Type B pancreatic cell (in vitro differentiated cells): ENCODE measurements around the gene NPIPA3. TPM values are rescaled to one million over a fixed set of nuclear protein-coding genes. Genes with fewer than 3 reads are reported as not detected.

Experiments
- total RNA-seq: library from RNA; stranded (reverse); gene quantifications from 2 replicates; pipeline ENCODE4 v1.2.1, GENCODE V29; 2021; ENCODE audit warnings: low replicate concordance

Gene NPIPA3
- total RNA-seq, 1 donor from 2014 or later = not detected

Other genes with a start within 250 kb of the NPIPA3 start
- gene PARN, start 73.2 kb upstream of the NPIPA3 start, total RNA-seq = 26.1 and 29.2 TPM in 2 replicates
- gene BFAR, start 70.5 kb upstream of the NPIPA3 start, total RNA-seq = 49.1 and 67.6 TPM in 2 replicates
- 1.3 TPM in 1 of 2 replicates, not detected in the other for gene PLA2G10, start 9.1 kb upstream of the NPIPA3 start, total RNA-seq
- 8.2 and 12.9 TPM in 2 replicates for gene NPIPA2, start 39.1 kb downstream of the NPIPA3 start, total RNA-seq
- 78.0 and 80.7 TPM in 2 replicates for gene NOMO1, start 130.3 kb downstream of the NPIPA3 start, total RNA-seq
- 84.4 and 199 TPM in 2 replicates for gene NPIPA1, start 234.0 kb downstream of the NPIPA3 start, total RNA-seq